Inflammatory macrophage treated with lipopolysaccharide for 1 hour (primary cell): ENCODE results near the gene EPHB2.

Experiments used
- DNase-seq, 2 donors: peaks; one replicate each; pipeline ENCODE4 v3.0.0-alpha.2; 2020 to 2022

EPHB2 gene

DNA sequence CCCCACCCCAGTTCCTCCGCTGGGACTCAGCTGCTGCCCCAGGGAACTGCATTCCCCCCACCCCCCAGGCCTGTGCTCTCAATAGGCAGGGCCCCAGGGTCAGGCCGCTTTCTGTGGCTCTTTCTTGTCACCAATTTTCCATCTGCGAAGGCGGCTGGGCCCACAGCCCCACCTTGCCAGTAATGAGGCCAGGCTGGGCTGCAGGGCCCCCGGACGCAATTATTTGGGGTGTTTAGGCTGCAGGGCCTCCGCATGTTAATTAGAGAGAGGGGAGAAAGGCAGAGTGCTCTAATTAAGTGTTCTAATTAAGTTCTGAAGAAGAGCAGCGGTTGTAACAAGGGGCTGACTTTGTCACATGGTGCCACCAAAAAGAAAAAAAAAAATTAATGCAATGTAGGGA is 71.8 kb downstream of the EPHB2 start:
- no peak for DNase-seq

DNA sequence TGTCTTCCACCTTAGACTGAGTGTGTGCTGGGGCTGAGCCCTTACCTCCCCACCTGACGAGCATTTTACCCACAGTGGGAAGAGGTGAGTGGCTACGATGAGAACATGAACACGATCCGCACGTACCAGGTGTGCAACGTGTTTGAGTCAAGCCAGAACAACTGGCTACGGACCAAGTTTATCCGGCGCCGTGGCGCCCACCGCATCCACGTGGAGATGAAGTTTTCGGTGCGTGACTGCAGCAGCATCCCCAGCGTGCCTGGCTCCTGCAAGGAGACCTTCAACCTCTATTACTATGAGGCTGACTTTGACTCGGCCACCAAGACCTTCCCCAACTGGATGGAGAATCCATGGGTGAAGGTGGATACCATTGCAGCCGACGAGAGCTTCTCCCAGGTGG is 73.7 kb downstream of the EPHB2 start:
- no peak for DNase-seq

DNA sequence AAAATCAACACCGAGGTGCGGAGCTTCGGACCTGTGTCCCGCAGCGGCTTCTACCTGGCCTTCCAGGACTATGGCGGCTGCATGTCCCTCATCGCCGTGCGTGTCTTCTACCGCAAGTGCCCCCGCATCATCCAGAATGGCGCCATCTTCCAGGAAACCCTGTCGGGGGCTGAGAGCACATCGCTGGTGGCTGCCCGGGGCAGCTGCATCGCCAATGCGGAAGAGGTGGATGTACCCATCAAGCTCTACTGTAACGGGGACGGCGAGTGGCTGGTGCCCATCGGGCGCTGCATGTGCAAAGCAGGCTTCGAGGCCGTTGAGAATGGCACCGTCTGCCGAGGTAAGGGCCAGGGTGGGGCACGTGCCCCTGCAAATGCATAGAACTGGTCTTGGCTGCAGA is 74.1 kb downstream of the EPHB2 start:
- DNase-seq: no peak

DNA sequence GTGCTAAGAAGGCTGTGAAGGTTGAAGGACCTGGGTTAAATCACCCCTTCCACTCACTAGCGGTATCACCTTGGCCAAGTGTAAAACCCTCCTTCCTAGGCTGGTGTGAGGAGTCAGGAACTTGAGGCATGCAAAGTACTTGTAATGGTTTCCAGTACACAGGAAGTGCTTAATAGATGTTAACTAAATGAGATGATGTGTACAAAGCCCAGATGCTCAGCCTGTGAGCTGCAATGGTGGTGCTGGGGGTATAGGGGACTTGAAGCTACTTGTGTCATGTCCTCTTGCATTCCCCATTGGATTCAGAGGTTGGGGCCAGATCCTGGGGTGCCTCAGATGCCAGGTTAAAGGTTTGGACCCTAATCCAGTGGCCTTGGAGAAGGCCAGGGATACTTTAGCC is 75.5 kb downstream of the EPHB2 start:
- no peak for DNase-seq

DNA sequence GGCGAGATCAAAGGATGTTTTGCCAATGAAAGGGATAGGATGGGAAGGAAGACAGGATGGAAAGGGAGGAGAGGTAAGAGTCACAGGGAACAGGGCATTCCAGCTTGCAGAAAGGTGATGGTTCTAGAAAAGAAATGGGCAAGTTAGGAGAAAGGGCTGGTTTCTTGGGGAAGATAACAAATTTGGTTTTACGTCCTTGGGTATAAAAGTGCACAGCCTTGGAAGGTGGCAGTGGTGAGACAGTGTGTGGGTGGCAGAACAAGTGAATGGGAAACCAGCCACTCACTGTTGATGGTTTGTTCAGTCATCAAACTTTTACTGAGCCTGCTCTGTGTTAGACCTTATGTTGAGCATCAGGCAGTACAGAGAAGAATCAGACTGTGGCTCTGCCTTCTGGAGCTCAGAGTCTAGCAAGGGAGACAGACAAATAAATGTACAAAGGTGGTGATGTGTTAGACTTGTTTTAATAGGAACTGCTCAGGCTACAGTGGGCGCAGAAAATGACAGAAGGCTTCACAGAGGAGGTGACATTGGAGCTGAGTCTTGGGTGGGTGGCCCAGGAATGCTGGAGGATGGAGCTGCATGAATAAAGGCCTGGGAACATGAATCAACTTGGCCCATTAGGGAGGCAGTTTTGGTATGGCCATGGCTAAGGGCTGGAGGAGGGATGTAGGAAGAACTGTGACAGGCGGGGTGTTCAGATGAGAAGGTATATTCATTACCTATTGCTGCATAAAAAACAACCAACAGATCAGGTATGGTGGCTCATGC is 76.3 kb downstream of the EPHB2 start:
- DNase-seq: no peak

DNA sequence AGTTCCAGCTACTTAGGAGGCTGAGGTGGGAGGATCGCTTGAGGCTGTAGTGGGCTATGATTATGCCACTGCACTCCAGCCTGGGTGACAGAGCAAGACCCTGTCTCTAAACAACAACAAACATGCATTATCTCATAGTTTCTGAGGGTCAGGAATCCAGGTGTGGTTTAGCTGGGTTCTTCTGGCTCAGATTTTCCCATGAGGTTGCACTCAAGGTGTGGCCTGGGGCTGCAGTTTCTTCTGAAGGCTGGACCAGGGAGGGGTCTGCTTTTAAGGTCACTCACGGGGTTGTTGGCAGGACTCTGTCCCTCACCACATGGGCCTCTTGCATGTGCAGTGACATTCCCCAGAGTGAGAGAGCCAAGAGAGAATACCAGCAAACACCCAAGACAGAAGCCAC is 77.0 kb downstream of the EPHB2 start:
- DNase-seq: no peak

DNA sequence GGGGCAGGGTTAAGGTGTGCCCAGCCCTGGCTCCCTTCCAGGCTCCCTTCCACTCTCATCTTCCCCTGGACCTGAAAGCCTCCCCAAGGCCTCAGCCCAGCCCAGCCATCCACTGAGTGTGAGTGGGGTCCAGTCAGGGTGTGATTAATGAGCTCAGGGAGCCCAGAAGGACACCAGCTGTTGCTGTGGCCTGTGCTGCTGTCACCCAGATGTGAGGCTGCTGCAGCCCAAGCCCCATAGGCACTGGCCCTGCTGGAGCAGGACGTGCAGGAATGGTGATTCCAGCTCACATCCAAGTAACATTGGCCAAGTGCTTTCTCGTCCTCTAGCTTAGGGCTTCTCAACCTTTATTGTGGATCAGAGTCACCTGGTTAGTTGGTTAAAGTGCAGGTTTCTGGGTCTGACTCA is 77.6 kb downstream of the EPHB2 start:
- no peak for DNase-seq

DNA sequence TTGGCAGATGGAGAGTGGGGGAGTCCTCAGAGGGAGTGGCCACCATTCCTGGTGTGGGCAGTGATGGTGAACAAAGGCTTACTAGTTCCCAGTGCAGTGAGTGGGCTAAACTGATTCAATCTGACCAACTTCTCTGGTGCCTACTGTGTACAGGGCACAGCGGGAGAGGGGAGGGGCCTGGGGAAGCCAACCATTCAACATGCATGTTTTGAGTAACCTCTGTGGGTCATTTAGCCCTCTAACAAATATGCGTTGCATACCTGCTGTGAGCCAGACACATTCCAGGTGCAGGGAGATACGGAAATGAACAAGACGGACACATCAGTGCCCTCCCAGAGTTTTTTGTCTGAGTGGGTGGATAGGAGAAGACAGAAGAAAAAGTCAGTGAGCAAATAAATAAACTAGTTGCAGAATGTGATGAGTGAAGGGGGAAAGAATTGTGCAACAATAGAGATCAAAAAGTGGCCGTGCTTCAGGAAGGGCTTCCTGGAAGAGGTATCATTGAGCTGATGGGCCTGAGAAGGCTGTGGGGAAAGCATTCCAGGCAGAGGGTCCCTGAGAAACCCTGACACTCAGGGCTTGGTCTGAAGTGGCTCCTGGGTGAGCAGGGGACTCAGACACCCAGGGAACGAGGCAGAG is 78.8 kb downstream of the EPHB2 start:
- no peak for DNase-seq

DNA sequence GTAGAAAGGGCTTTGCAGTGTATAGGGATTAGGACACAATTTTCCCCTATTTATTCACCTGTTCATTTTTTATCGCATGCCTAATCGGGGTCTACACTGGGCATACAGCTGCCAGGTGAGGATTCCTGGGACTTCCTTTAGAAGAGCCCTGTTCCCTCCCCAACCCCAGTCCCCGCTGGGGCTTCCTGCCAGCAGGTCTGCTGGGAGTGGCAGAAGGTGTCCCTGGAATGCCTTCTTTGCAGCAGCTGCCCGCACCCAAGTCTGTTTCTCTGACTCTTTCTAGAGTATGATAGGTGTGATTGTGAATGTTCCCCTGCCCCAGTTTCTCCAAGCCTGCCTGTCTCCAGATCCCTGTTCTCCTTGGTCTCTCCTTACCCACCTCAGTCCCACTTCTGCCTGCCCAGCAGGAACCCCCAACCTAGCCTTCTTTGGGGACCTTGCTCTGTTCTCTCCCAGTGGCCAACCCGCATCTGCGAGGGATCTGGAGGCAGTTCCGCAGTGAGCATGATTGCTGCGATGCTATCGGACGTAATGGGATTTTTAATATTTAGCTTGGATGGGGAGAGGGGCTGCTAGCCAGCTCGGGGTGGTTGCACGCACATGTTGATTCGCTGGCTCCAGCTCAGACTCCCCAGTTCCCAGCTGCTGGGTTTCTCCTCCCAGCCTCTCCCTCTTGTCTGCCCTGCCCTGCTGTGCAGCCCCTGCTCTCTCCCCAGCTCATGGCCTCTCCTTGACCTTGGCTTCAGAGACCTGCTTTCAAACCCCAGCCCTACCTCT is 79.8 kb downstream of the EPHB2 start:
- DNase-seq: no peak

DNA sequence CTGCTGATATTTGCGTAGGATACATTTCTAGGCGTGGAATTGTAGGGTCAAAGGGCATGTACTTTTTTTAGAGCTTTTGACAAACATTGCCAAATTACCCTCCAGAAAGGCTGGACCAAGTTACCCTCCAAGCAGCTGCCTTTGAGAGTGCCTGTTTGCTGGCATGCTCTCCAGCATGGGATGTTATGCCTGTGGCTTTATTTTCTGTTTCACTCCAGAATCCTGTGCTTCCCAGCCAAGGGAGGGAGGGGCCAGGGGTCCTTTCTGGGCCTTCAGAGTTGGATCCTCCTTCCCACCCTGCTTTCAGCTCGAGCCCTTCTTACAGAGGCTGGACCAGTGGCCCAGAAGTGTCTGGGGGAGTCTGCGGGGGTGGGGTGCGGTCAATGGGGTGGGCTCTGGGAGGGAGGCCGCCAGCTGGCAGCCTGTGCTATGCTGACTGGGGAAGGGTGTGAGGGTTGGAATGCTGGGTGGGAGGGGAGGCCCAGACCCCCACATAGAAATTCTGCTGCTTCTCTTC is 81.2 kb downstream of the EPHB2 start:
- DNase-seq: no peak

DNA sequence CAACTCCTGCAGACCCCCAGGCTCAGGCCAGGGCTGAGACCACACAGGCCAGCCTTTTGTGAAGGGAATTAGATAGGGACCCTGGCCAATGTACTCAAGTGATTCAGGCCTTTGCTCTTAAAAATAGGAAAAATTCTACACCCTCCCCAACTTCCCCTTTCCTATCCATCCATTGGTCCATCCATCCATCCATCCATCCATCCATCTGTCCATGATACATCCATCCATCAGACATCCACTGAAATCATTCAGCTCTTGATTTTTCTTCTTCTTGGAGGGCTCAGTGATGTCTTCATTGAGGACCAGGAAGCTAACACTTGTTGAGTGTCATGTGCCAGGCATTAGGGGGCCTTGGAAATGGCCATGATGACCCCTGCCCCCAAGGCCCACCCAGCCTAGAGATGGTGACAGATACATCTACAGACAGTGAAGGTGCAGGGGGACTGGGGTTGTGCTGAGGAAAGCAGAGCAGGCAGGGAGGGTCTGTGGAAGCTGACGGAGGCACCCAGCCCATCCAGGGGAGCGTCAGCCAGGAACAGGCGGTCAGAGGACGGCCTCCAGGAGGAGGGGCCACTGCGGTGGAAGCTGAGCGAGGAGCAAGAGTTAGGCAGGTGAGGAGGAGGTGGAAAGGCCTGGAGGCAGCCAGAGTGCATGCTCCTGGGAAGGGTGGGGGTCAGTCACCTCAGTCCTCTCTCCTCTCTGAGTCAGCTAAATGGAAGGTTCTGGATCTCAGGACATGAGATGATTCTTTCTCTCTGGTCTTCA is 81.9 kb downstream of the EPHB2 start:
- no peak for DNase-seq

DNA sequence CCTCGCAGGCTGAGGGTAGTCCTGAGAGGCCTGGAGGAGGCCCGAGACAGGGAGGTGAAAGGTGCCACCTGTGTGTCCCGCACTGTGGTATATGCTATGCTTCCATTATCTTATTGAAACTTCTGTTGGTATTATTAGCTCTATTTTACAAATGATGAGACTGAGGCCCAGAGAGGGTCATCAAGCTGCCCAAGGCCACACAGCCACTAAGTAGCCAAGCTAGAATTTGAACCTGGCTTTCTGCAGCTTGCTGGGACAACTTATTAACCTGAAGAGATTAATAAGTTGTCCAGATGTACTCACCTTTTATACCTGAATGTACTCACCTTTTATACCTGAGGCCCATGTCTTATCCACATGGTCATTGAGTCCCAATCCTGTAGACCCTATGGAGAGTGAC is 83.0 kb downstream of the EPHB2 start:
- no peak for DNase-seq

DNA sequence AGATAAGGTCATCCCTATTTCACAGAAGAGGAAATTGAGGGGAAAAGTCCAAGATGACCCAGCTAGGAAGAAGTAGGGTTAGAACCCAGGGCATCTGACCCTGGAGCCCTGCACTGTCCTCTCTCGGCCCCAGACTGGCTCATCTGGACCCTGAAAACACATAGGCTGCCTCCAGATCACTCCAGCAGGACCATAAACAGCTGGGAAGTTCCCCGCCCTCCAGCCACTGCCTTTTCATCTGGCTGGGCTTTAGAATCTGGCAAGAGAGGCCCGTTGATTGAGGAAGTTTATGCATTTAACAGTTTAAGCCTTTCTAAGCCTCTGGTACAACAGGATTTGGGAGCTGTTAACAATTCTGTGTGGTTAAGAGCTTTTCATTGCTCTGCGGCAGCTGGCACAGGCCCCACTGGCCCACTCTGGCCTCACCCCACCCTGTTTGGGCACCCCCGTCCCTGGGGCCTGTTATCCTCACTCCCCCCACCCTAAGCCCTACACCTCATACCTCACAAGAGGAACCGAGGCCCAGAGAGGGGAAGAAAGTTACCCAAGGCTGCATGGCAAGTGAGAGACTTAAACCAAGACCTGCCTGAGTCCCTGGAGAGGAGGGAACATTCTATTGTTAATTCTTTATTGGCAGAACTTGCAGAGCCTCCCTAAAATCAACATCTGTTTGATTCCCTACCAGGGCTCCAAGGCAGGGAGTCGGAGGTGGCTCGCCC is 84.2 kb downstream of the EPHB2 start:
- DNase-seq: peak; percentile 58 to 77

DNA sequence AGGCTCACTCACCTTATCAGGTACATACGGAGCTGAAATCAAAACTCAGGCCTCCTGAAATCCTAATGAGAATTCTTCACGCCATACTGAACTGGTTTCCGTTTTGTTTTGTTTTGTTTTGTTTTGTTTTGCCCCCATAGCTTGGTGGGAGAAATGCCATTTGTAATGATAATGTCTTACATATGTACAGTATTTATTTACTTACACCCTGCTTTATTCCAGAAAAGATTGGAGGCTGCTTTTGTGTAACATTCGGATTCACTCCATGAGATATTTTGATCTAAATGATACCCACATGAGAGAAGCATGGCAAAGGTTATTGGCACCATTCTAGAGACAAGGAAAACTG is 84.7 kb downstream of the EPHB2 start:
- DNase-seq: no peak

DNA sequence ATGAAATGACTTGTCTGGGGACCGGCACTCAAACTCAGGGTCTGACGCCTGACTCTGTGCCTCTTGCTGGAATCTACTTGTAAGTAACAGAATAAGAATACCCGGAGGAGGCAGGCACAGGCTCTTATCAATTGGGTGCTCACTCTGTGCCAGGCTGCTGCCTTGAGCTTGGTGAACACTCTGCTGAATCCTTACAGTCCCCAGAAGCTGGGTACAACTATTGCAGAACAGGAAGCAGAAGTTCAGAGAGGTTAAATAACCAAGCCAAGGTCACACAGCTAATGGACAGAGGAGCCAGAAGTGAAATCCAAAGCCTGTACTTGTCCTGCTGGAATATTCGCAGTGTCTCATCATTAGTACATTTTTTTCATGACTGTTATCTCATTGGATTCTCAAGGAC is 86.0 kb downstream of the EPHB2 start:
- no peak for DNase-seq

DNA sequence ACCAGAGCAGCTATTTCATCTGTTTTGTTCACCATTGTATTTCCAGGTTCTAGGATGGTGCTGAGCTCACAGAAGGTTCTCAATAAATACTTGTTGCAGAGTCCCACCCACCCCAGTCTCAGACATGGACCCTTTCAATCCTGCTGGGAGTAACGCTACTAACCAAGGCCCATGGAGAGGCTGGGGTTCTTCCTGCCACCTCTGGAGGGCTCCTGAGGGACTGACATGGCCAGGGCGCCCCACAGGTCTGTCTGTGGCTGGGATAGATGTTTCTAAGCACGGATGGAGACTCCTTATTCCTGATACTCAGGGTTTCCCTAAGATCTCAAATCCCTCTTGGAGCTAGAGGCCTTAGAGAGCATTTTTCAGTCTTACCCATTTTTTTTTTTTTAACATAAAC is 87.4 kb downstream of the EPHB2 start:
- DNase-seq: no peak

DNA sequence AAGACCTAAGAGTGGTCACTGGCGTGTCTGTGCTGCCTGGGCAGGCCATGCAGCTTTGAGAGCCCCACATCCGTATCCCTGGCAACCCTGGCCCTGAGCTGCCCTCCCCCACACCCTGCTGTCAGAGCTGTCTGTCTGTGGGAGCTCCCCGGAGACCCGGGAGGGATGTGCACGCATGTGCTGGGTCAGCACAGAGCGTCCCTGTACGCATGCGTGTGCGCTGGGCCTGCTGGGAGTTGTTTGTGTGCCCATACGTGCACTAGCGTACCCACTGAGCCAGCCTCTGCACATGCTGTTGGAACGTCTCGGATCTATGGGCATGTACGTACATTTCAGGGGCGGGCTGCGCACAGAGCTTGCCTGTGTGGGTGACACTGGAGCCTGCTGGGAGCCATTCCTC is 89.3 kb downstream of the EPHB2 start:
- DNase-seq: no peak

DNA sequence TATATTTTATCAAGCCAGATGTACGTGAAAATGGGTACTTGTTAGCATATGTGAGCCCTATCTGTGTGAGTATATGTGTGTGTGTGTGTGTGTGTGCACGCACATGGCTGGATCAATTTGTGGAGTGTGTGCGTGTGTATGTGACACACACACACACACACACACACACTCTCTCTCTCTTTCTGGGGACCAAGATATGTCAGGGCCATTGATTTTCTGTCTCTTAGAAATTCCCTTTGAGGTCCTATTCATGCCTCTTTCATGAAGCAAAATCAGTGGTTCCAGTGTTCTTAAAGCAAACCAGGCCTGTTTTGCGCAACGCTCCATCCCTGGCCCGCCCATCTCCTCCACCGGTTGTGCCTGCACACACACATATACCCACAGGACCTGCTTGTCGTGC is 90.0 kb downstream of the EPHB2 start:
- DNase-seq: no peak

DNA sequence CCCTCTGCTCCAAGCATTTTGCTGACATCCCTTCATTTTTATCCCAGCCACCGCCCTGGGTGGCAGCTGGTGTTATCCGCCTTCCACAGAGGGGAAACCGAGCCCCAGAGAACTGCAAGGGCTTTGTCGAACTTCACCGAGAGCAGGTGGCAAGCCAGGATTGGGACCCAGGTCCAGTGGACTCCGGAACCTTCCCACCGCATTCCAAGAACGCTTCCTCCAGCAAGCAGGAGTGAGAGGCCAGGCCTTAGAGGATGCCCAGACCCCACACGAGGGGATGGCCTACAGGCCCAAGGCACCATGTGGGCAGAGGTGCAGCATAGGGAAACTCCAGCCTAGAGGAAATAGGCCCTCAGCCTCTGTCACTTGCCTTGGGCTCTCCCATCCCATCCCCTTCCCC is 90.7 kb downstream of the EPHB2 start:
- DNase-seq: no peak

DNA sequence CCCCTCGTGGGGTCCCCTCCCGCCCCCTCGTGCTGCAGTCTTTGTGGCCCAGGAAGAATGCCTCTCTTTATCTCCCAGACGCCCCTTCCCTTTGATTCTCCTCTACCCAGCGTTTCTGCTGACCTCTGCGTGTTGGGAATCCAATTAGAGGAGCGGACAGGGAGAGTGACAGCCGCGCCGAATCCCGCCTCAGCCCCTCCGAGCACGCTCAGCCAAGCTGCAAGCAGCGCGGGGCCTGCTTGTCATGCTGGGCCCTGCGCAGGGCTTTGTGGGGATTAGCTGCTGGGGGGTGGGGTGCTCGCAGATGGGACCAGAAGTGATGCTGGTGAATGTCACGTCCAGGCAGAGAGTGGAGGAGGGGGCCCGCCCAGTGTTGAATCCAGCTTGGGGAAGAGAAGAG is 91.1 kb downstream of the EPHB2 start:
- DNase-seq: no peak

DNA sequence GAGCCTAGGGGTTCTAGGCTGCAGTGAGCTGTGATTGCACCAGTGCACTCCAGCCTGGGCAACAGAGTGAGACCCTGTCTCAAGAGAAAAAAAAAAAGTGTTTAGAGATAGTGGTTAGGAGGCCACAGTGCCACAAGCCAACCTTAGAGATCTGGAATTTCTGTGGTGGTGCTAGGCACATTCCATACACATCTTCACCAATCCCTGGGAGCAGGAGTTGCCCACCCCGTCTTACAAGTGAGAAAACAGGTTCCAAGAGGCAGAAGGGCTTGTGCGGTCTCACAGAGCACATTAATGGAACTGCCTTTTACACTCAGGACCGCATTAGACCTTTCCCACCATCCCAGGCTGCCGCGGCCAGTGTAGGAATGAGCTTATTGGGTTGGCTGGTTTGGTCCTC is 93.2 kb downstream of the EPHB2 start:
- no peak for DNase-seq

DNA sequence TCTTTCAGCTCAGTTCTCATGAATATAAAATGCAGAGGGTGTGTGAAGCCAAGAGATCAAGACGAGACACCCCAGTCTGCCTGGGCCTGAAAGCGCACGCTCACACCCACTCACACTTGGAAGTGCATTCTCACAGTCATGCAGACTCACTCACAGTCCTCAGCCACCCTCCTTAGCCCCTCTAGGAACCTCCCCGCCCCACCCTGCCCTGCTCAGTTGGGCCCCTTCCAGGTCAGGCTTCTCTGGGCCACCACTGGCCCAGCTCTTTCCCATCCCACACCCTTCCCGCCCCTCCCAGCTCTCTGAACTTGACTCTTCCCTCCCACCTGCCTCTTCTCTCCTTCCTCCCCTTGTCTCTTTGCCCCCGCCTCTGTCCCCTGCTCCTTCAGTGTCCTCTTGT is 93.8 kb downstream of the EPHB2 start:
- DNase-seq: no peak
